ENCODE measurements around the gene FDXR. TPM values are rescaled to one million over a fixed set of nuclear protein-coding genes. Genes with fewer than 3 reads are reported as not detected.

FDXR gene
- total and polyA plus RNA-seq, 2 donors (not counting 3 experiments of a cell fraction or from before 2014, with no cell fraction given) = 19.7 to 33.4 TPM

DNA sequence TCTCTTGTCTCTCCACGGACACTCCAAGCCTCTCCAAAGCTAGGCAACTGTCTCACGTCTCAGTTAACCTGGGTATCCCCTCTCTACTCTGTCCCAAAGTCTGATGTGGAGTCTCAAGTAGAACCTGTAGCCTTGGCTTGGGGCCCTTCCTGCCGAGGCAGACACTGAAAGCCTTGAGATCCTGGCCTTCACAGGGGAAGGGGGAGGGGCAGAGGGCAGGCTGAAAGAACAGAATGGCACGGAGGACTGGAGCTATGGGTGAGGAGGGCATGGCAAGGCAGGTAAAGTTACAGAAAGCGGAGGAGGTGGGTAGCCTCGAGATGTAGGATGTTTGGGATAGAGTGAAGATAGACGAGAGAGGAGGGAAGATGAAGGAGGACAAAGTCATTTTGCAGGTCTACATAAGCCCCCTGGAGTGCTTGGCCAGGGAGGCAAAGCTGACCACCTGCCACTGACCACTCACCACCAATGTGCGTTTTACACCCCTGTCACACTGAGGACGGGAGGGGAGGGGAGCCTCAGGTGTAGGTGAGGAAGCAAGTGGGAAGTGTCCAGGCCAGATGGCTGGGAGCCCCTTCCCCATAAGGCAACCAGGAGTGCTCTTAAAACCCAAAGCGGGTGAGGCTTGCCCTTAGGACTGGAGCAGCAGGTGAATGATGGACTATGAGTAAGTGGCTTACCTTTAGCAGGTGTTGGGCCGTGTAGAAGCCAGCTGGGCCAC lies 1.3 kb downstream of the FDXR start:
- TSS peak; percentile 48 for BruUV-seq (replicated peaks)
- CTCF ChIA-PET = interaction anchor here (2.1 to 3.1 kb wide), 3 partner anchors 10 to 80 kb away, joined by 9 to 19 read pairs (median 12); partner anchors contain the start of gene GRIN2C
- intact Hi-C loops (cut with micrococcal nuclease) = loop anchor here (5.0 kb wide), 1 partner anchor 94 kb away; the partner anchor contains the start of gene NAT9

DNA sequence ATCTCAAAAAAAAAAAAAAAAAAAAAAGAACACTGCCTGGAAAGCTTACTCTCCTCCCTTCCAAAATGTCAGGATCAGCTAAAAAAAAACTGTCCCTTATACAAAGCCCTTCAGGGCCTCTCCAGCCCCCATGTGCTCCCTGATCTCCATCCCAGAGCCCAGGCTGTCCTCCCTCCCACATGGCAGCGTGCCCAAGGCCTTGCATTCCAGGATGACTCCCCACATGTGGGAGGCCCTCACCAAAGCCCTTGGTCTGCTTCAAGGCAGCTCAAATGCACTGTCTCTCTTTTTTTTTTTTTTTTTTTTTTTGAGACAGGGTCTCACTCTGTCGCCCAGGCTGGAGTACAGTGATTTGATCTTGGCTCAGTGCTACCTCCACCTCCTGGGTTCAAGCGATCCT lies 2.3 kb downstream of the FDXR start:
- H3K27me3 ChIP-seq (ENCODE audit: control insufficient read depth in 2 of 2, insufficient read depth in 2 of 2, low read length in 2 of 2) = no peaks in the 10 kb centered on the region
- FAIRE-seq (no peak), DNase-seq (ENCODE audit: low read depth, low spot score) (no peak)
- no peak overlapping the region for H3K4me3 ChIP-seq (replicated peaks in 1 of 3; ENCODE audit: insufficient read depth in 1 of 3, low read depth in 1 of 3, low read length in 3 of 3)
- BruUV-seq (replicated peaks) = no TSS peak
- no peak overlapping the region for H3K9ac ChIP-seq (replicated peaks; ENCODE audit: extremely low read depth, insufficient read depth, low read length)
- H3K79me2 ChIP-seq (ENCODE audit: control insufficient read depth, insufficient read depth, low read length) = no peaks in the 10 kb centered on the region
- H3K9me1 ChIP-seq (replicated peaks; ENCODE audit: control insufficient read depth, extremely low read depth, insufficient read depth, low read length) = no peaks in the 10 kb centered on the region
- no peaks in the 10 kb centered on the region for H3K36me3 ChIP-seq (ENCODE audit: control insufficient read depth in 2 of 2, extremely low read depth in 1 of 2, insufficient read depth in 2 of 2, low read length in 2 of 2)
- no peak overlapping the region for H3K4me2 ChIP-seq (ENCODE audit: insufficient read depth, low read length)
- no peak overlapping the region for H2AFZ ChIP-seq (ENCODE audit: low read depth, low read length)
- ChIA-PET CTCF (interaction anchor here (0.6 to 3.1 kb wide), 2 partner anchors 9 to 28 kb away, joined by 4 to 19 read pairs; partner anchors contain the start of gene GRIN2C), POLR2A (interaction anchor here (0.6 kb wide), 1 partner anchor 107 kb away, joined by 5 read pairs; no protein-coding TSS in a partner anchor)
- H3K9me3 ChIP-seq (replicated peaks; ENCODE audit: control insufficient read depth, insufficient read depth, low read length) = no peaks in the 10 kb centered on the region
- H4K20me1 ChIP-seq (replicated peaks; ENCODE audit: control insufficient read depth, extremely low read depth, insufficient read depth, low read length) = no peaks in the 10 kb centered on the region
- intact Hi-C loops (cut with micrococcal nuclease) (loop anchor here (5.0 kb wide), 1 partner anchor 93 kb away; the partner anchor contains the start of gene NAT9), dilution Hi-C loops (cut with MboI; ENCODE audit: extremely low pct_ligation_motif_present, low sequenced_read_pairs) (no loop called here)
- H3K27ac ChIP-seq (ENCODE audit: insufficient read depth, low read depth, low read length) = no peak overlapping the region
- peaks cover 26% of the 10 kb centered on the region for H3K4me1 ChIP-seq (ENCODE audit: control insufficient read depth, extremely low read depth, insufficient read depth, low read length)
- TF ChIP-seq JUN (IDR thresholded peaks at IDR 0.05; ENCODE audit: borderline replicate concordance, insufficient read depth, insufficient read length, low read depth) (no peak), GATA2 (IDR thresholded peaks at IDR 0.05; ENCODE audit: insufficient read depth, insufficient read length, low read depth, low read length) (no peak), MYC (IDR thresholded peaks at IDR 0.05; ENCODE audit: low read depth, low read length) (no peak), EZH2 (IDR thresholded peaks at IDR 0.05; ENCODE audit: borderline replicate concordance, low read depth, low read length, severe bottlenecking) (no peak), FOS (IDR thresholded peaks at IDR 0.05; ENCODE audit: borderline replicate concordance, insufficient read depth, low read length) (no peak), POLR2AphosphoS5 (IDR thresholded peaks at IDR 0.05; ENCODE audit: insufficient read depth, low read depth, low read length) (no peak), POLR2A (IDR thresholded peaks at IDR 0.05; ENCODE audit: low read depth, low read length) (no peak)
- TF ChIP-seq, protein P1, sequence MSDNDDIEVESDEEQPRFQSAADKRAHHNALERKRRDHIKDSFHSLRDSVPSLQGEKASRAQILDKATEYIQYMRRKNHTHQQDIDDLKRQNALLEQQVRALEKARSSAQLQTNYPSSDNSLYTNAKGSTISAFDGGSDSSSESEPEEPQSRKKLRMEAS (IDR thresholded peaks at IDR 0.05; ENCODE audit: insufficient read depth, insufficient read length) = no peak
- TF ChIP-seq, protein P2, sequence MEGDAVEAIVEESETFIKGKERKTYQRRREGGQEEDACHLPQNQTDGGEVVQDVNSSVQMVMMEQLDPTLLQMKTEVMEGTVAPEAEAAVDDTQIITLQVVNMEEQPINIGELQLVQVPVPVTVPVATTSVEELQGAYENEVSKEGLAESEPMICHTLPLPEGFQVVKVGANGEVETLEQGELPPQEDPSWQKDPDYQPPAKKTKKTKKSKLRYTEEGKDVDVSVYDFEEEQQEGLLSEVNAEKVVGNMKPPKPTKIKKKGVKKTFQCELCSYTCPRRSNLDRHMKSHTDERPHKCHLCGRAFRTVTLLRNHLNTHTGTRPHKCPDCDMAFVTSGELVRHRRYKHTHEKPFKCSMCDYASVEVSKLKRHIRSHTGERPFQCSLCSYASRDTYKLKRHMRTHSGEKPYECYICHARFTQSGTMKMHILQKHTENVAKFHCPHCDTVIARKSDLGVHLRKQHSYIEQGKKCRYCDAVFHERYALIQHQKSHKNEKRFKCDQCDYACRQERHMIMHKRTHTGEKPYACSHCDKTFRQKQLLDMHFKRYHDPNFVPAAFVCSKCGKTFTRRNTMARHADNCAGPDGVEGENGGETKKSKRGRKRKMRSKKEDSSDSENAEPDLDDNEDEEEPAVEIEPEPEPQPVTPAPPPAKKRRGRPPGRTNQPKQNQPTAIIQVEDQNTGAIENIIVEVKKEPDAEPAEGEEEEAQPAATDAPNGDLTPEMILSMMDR (IDR thresholded peaks at IDR 0.05; ENCODE audit: extremely low read depth in 1 of 2, insufficient read depth in 1 of 2, low read depth in 1 of 2, low read length in 2 of 2) = no peak

More for the DNA sequence above, 1.3 kb downstream of the FDXR start:
- Histone ChIP-seq H2AFZ (ENCODE audit: low read depth, low read length) (no peak overlapping the region), H3K4me3 (replicated peaks in 1 of 3; ENCODE audit: insufficient read depth in 1 of 3, low read depth in 1 of 3, low read length in 3 of 3) (peak overlapping the region in 1 of 3 experiments; percentile 71), H3K4me1 (ENCODE audit: control insufficient read depth, extremely low read depth, insufficient read depth, low read length) (peaks cover 26% of the 10 kb centered on the region), H3K9me1 (replicated peaks; ENCODE audit: control insufficient read depth, extremely low read depth, insufficient read depth, low read length) (no peaks in the 10 kb centered on the region), H3K9ac (replicated peaks; ENCODE audit: extremely low read depth, insufficient read depth, low read length) (no peak overlapping the region), H3K36me3 (ENCODE audit: control insufficient read depth in 2 of 2, extremely low read depth in 1 of 2, insufficient read depth in 2 of 2, low read length in 2 of 2) (no peaks in the 10 kb centered on the region), H4K20me1 (replicated peaks; ENCODE audit: control insufficient read depth, extremely low read depth, insufficient read depth, low read length) (no peaks in the 10 kb centered on the region), H3K4me2 (ENCODE audit: insufficient read depth, low read length) (peak overlapping the region; percentile 84), H3K27ac (ENCODE audit: insufficient read depth, low read depth, low read length) (no peak overlapping the region), H3K79me2 (ENCODE audit: control insufficient read depth, insufficient read depth, low read length) (no peaks in the 10 kb centered on the region), H3K9me3 (replicated peaks; ENCODE audit: control insufficient read depth, insufficient read depth, low read length) (no peaks in the 10 kb centered on the region), H3K27me3 (ENCODE audit: control insufficient read depth in 2 of 2, insufficient read depth in 2 of 2, low read length in 2 of 2) (no peaks in the 10 kb centered on the region)
- DNase-seq (ENCODE audit: low read depth, low spot score) = no peak
- dilution Hi-C loops (cut with MboI; ENCODE audit: extremely low pct_ligation_motif_present, low sequenced_read_pairs) = no loop called here
- TF ChIP-seq FOS (IDR thresholded peaks at IDR 0.05; ENCODE audit: borderline replicate concordance, insufficient read depth, low read length) = no peak
- FAIRE-seq = no peak
- POLR2A ChIA-PET = no interaction called here

Measured in endothelial cell of umbilical vein (primary cell).